Endodermal cell (in vitro differentiated cells): ENCODE data around the gene TBC1D24. TPM values are rescaled to one million over a fixed set of nuclear protein-coding genes. Genes with fewer than 3 reads are reported as not detected.
"Not testable (repeated sequence)": the region's sequence is repeated elsewhere in the genome, so short reads cannot be mapped to it uniquely, and the experiment has no call there.

Source experiments
- DNase-seq: peaks from one replicate; pipeline ENCODE4 v3.0.0-alpha.2; 2017
- H3K27ac ChIP-seq: 2 replicates; pipeline ENCODE4 v1.5.1; 2013; ENCODE audit warnings: mild to moderate bottlenecking, low read depth, low read length, moderate library complexity
- H3K27me3 ChIP-seq: 2 replicates; pipeline ENCODE4 v1.6.1; 2013; ENCODE audit warnings: mild to moderate bottlenecking, low read length, moderate library complexity; ENCODE audit not compliant: insufficient read depth, control insufficient read depth, poor library complexity, severe bottlenecking
- H3K36me3 ChIP-seq: 2 replicates; pipeline ENCODE4 v1.7.0; 2013; ENCODE audit warnings: mild to moderate bottlenecking, low read length, moderate library complexity; ENCODE audit not compliant: control insufficient read depth, insufficient read depth
- H3K4me1 ChIP-seq: one replicate; pipeline ENCODE4 v1.7.0; 2013; ENCODE audit warnings: low read length; ENCODE audit not compliant: control insufficient read depth, insufficient read depth
- H3K4me3 ChIP-seq: 2 replicates; pipeline ENCODE4 v1.5.1; 2013; ENCODE audit warnings: mild to moderate bottlenecking, low read length, moderate library complexity
- H3K9ac ChIP-seq: 2 replicates; pipeline ENCODE4 v1.6.1; 2013; ENCODE audit warnings: mild to moderate bottlenecking, low read length, moderate library complexity; ENCODE audit not compliant: poor library complexity, severe bottlenecking; ENCODE audit errors: extremely low read depth
- H3K9me3 ChIP-seq: 2 replicates; pipeline ENCODE4 v1.6.1; 2013; ENCODE audit warnings: mild to moderate bottlenecking, low read length, moderate library complexity; ENCODE audit not compliant: control insufficient read depth
- H3K27ac Mint-ChIP-seq: 2 replicates; pipeline ENCODE4 v1.8.0; 2020; ENCODE audit warnings: mixed read lengths
- H3K27me3 Mint-ChIP-seq: 2 replicates; pipeline ENCODE4 v1.8.0; 2021; ENCODE audit warnings: mild to moderate bottlenecking, mixed read lengths; ENCODE audit not compliant: insufficient read depth
- H3K36me3 Mint-ChIP-seq: 2 replicates; pipeline ENCODE4 v1.8.0; 2020; ENCODE audit warnings: low read depth, mixed read lengths
- H3K4me1 Mint-ChIP-seq: 2 replicates; pipeline ENCODE4 v1.8.0; 2020; ENCODE audit warnings: mixed read lengths
- H3K4me3 Mint-ChIP-seq: 2 replicates; pipeline ENCODE4 v1.8.0; 2020; ENCODE audit warnings: mild to moderate bottlenecking, moderate library complexity, mixed read lengths
- H3K9me3 Mint-ChIP-seq: 2 replicates; pipeline ENCODE4 v1.8.0; 2020; ENCODE audit warnings: mild to moderate bottlenecking, mixed read lengths
- WGBS, 2 experiments: methylation state at CpG; one replicate each; pipeline versions ENCODE4 v1.1.5 to v1.1.7; 2013; ENCODE audit warnings: missing lambda C conversion rate in 2 of 2, mixed read lengths in 1 of 2; ENCODE audit not compliant: insufficient coverage in 1 of 2, insufficient read length in 1 of 2; 5-methylcytosine and 5-hydroxymethylcytosine counted together
- total RNA-seq, 2 donors: library from RNA; stranded (reverse); fragmentation: NEBNext Ultra II Directional in 1 of 2; extraction: Animal tissue kit (Norgen Biotek cat#: 25700) in 1 of 2; gene quantifications; 2 replicates in 1 of 2; 3 replicates in 1 of 2; pipeline ENCODE4 v1.2.1, GENCODE V29; 2021
- TF ChIP-seq, protein P1 (sequence below): fragments of 200-600 bp; sonication (generic); conservative IDR thresholded peaks from 2 replicates; pipeline ENCODE4 v1.5.0; 2021; ENCODE audit warnings: antibody characterized with exemption, mild to moderate bottlenecking

The TBC1D24 gene
- total RNA-seq, 2 donors from 2014 or later: 15.7 to 19.4 TPM

GRCh38 chr16:2531696-2532493 is 57.0 kb downstream of the TBC1D24 start:
- H3K4me1 ChIP-seq: no peaks in the 10 kb centered on the region
- peak; percentile 99 for DNase-seq
- peak overlapping the region; percentile 78 for H3K4me3 Mint-ChIP-seq
- H3K36me3 ChIP-seq: peaks cover 24% of the 10 kb centered on the region
- H3K36me3 Mint-ChIP-seq: peaks cover 5% of the 10 kb centered on the region
- H3K9ac ChIP-seq: peak overlapping the region; percentile 74
- 0 to 1% methylated on average over 12 to 84 of the region's 84 CpGs for WGBS, 2 experiments
- H3K27ac Mint-ChIP-seq: peak overlapping the region; percentile 98
- TF ChIP-seq, protein P1, sequence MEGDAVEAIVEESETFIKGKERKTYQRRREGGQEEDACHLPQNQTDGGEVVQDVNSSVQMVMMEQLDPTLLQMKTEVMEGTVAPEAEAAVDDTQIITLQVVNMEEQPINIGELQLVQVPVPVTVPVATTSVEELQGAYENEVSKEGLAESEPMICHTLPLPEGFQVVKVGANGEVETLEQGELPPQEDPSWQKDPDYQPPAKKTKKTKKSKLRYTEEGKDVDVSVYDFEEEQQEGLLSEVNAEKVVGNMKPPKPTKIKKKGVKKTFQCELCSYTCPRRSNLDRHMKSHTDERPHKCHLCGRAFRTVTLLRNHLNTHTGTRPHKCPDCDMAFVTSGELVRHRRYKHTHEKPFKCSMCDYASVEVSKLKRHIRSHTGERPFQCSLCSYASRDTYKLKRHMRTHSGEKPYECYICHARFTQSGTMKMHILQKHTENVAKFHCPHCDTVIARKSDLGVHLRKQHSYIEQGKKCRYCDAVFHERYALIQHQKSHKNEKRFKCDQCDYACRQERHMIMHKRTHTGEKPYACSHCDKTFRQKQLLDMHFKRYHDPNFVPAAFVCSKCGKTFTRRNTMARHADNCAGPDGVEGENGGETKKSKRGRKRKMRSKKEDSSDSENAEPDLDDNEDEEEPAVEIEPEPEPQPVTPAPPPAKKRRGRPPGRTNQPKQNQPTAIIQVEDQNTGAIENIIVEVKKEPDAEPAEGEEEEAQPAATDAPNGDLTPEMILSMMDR: no peak
- no peaks in the 10 kb centered on the region for H3K9me3 Mint-ChIP-seq
- no peaks in the 10 kb centered on the region for H3K27me3 ChIP-seq
- peak overlapping the region; percentile 80 for H3K4me3 ChIP-seq
- H3K27ac ChIP-seq: peak overlapping the region; percentile 38
- no peaks in the 10 kb centered on the region for H3K4me1 Mint-ChIP-seq
- peaks cover 11% of the 10 kb centered on the region for H3K27me3 Mint-ChIP-seq
- no peaks in the 10 kb centered on the region for H3K9me3 ChIP-seq

GRCh38 chr16:2532494-2533141 is 57.7 kb downstream of the TBC1D24 start:
- Mint-ChIP-seq H3K9me3 (no peaks in the 10 kb centered on the region), H3K4me1 (peaks cover 2% of the 10 kb centered on the region), H3K27ac (peak overlapping the region; percentile 98), H3K36me3 (peaks cover 5% of the 10 kb centered on the region), H3K27me3 (peaks cover 11% of the 10 kb centered on the region), H3K4me3 (peak overlapping the region; percentile 78)
- DNase-seq: peak; percentile 89
- Histone ChIP-seq H3K9ac (peak overlapping the region; percentile 74), H3K9me3 (no peaks in the 10 kb centered on the region), H3K36me3 (peaks cover 20% of the 10 kb centered on the region), H3K4me3 (peak overlapping the region; percentile 80), H3K27me3 (no peaks in the 10 kb centered on the region), H3K27ac (peak overlapping the region; percentile 38), H3K4me1 (no peaks in the 10 kb centered on the region)
- TF ChIP-seq, protein P1: no peak
- WGBS, 2 experiments: 11 to 22% methylated on average over 26 to 37 of the region's 37 CpGs

DNA sequence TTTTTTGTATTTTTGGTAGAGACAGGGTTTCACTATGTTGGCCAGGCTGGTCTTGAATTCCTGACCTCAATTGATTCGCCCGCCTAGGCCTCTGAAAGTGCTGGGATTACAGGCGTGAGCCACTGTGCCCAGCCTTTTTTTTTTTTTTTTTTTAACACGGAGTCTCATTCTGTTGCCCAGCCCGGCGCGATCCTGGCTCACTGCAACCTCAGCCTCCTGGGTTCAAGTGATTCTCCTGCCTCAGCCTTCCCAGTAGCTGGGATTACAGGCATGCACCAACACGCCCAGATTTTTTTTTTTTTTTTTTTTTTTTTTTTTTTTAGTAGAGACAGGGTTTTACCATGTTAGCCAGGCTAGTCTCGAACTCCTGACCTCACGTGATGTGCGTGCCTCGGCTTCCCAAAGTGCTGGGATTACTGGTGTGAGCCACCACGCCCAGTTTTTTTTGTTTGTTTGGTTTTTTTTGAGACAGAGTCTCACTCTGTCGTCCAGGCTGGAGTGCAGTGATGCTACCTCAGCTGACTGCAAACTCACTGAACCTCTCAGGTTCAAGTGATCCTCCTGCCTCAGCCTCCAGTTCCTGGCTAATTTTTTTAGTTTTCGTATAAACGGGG is 58.3 kb downstream of the TBC1D24 start:
- Mint-ChIP-seq H3K27me3 (peaks cover 11% of the 10 kb centered on the region), H3K4me3 (peak overlapping the region; percentile 78), H3K27ac (peak overlapping the region; percentile 98)
- not testable (repeated sequence) for H3K36me3 Mint-ChIP-seq, H3K9me3 ChIP-seq, H3K9ac ChIP-seq, H3K27me3 ChIP-seq, H3K27ac ChIP-seq, H3K9me3 Mint-ChIP-seq, H3K4me1 Mint-ChIP-seq, DNase-seq, H3K4me1 ChIP-seq
- Histone ChIP-seq H3K4me3 (peak overlapping the region; percentile 80), H3K36me3 (peaks cover 18% of the 10 kb centered on the region)
- WGBS, 2 experiments: 77 to 85% methylated on average over 7 to 15 of the region's 16 CpGs
